H9 (cell line): ENCODE data around the gene ATP6V1G2. TPM values are rescaled to one million over a fixed set of nuclear protein-coding genes. Genes with fewer than 3 reads are reported as not detected.

ENCODE experiments used
- DNase-seq: peaks from one replicate; pipeline ENCODE4 v3.0.0-alpha.2; 2017
- H2AFZ ChIP-seq: one replicate; pipeline ENCODE4 v1.6.1; 2013; ENCODE audit warnings: mild to moderate bottlenecking, low read length, control low read depth, moderate library complexity
- H2AK5ac ChIP-seq: 2 replicates; pipeline ENCODE4 v1.6.1; 2013; ENCODE audit warnings: low read length, control low read depth, mixed read lengths; ENCODE audit not compliant: insufficient read length
- H2BK120ac ChIP-seq: one replicate; pipeline ENCODE4 v1.6.1; 2013; ENCODE audit warnings: low read depth, mild to moderate bottlenecking, low read length, control low read depth, inconsistent platforms; ENCODE audit not compliant: poor library complexity, severe bottlenecking
- H2BK12ac ChIP-seq: 2 replicates; pipeline ENCODE4 v1.6.1; 2013; ENCODE audit warnings: low read length, control low read depth, mixed read lengths, low read depth; ENCODE audit not compliant: insufficient read length
- H2BK15ac ChIP-seq: 2 replicates; pipeline ENCODE4 v1.6.1; 2013; ENCODE audit warnings: low read depth, low read length, control low read depth
- H2BK20ac ChIP-seq: one replicate; pipeline ENCODE4 v1.6.1; 2013; ENCODE audit warnings: low read depth, mild to moderate bottlenecking, low read length, control low read depth, inconsistent platforms; ENCODE audit not compliant: poor library complexity, severe bottlenecking
- H2BK5ac ChIP-seq: 2 replicates; pipeline ENCODE4 v1.6.1; 2013; ENCODE audit warnings: low read length, control low read depth, mixed read lengths; ENCODE audit not compliant: insufficient read length
- H3K14ac ChIP-seq: 2 replicates; pipeline ENCODE4 v1.6.1; 2013; ENCODE audit warnings: low read length, control low read depth; ENCODE audit not compliant: insufficient read depth
- H3K18ac ChIP-seq: 2 replicates; pipeline ENCODE4 v1.6.1; 2013; ENCODE audit warnings: low read depth, mild to moderate bottlenecking, mixed read lengths, low read length, control low read depth; ENCODE audit not compliant: insufficient read length
- H3K23ac ChIP-seq: 2 replicates; pipeline ENCODE4 v1.6.1; 2013; ENCODE audit warnings: low read length, control low read depth, mixed read lengths, low read depth; ENCODE audit not compliant: insufficient read length
- H3K23me2 ChIP-seq: 2 replicates; pipeline ENCODE4 v1.6.1; 2013; ENCODE audit warnings: low read depth, mild to moderate bottlenecking, mixed read lengths, low read length, control low read depth; ENCODE audit not compliant: insufficient read length, poor library complexity, severe bottlenecking
- H3K27ac ChIP-seq: 2 replicates; pipeline ENCODE4 v1.5.1; 2013; ENCODE audit warnings: low read length, control low read depth, mixed read lengths, low read depth; ENCODE audit not compliant: insufficient read length
- H3K27me3 ChIP-seq: 2 replicates; pipeline ENCODE4 v1.6.1; 2013; ENCODE audit warnings: low read length, control low read depth, inconsistent platforms; ENCODE audit not compliant: insufficient read depth
- H3K4ac ChIP-seq: 2 replicates; pipeline ENCODE4 v1.6.1; 2013; ENCODE audit warnings: low read depth, mild to moderate bottlenecking, control low read depth, inconsistent platforms, low read length, moderate library complexity
- H3K4me1 ChIP-seq: 2 replicates; pipeline ENCODE4 v1.6.1; 2013; ENCODE audit warnings: low read length, control low read depth, inconsistent platforms; ENCODE audit not compliant: insufficient read depth
- H3K4me2 ChIP-seq: 2 replicates; pipeline ENCODE4 v1.6.1; 2013; ENCODE audit warnings: low read length, control low read depth, mixed read lengths; ENCODE audit not compliant: insufficient read length, insufficient read depth
- H3K56ac ChIP-seq: 2 replicates; pipeline ENCODE4 v1.6.1; 2013; ENCODE audit warnings: low read depth, mild to moderate bottlenecking, mixed read lengths, low read length, control low read depth; ENCODE audit not compliant: insufficient read length
- H3K79me1 ChIP-seq: 2 replicates; pipeline ENCODE4 v1.6.1; 2013; ENCODE audit warnings: low read depth, mild to moderate bottlenecking, moderate library complexity, low read length, control low read depth, inconsistent platforms; ENCODE audit not compliant: insufficient read depth, poor library complexity, severe bottlenecking
- H3K79me2 ChIP-seq: 2 replicates; pipeline ENCODE4 v1.6.1; 2013; ENCODE audit warnings: low read length, control low read depth, inconsistent platforms; ENCODE audit not compliant: insufficient read depth
- H3K9ac ChIP-seq: 2 replicates; pipeline ENCODE4 v1.6.1; 2013; ENCODE audit warnings: low read length, control low read depth, mixed read lengths; ENCODE audit not compliant: insufficient read length; ENCODE audit errors: extremely low read depth
- H3K9me3 ChIP-seq: one replicate; pipeline ENCODE4 v1.6.1; 2013; ENCODE audit warnings: low read depth, low read length, inconsistent platforms; ENCODE audit not compliant: control insufficient read depth
- H3T11ph ChIP-seq: one replicate; pipeline ENCODE4 v1.6.1; 2013; ENCODE audit warnings: mild to moderate bottlenecking, low read length, control low read depth, inconsistent platforms
- H4K20me1 ChIP-seq: one replicate; pipeline ENCODE4 v1.6.1; 2013; ENCODE audit not compliant: control insufficient read depth, insufficient read length, insufficient read depth
- H4K5ac ChIP-seq: 2 replicates; pipeline ENCODE4 v1.6.1; 2013; ENCODE audit warnings: low read depth, mild to moderate bottlenecking, mixed read lengths, low read length, control low read depth; ENCODE audit not compliant: insufficient read length
- H4K8ac ChIP-seq: replicated peaks from 2 replicates; pipeline ENCODE4 v1.6.1; 2013; ENCODE audit warnings: low read length, control low read depth, mixed read lengths, low read depth; ENCODE audit not compliant: insufficient read length
- H4K91ac ChIP-seq: 2 replicates; pipeline ENCODE4 v1.6.1; 2013; ENCODE audit warnings: low read depth, mild to moderate bottlenecking, moderate library complexity, mixed read lengths, low read length, control low read depth; ENCODE audit not compliant: insufficient read length
- H3K27ac Mint-ChIP-seq, 3 experiments: 2 replicates in 2 of 3; 3 replicates in 1 of 3; pipeline ENCODE4 v1.8.0; 2020 to 2021; ENCODE audit warnings: mixed read lengths in 3 of 3, mild to moderate bottlenecking in 1 of 3, moderate library complexity in 1 of 3
- H3K27me3 Mint-ChIP-seq: 2 replicates; pipeline ENCODE4 v1.8.0; 2021; ENCODE audit warnings: low read depth, mild to moderate bottlenecking, moderate library complexity, mixed read lengths
- H3K36me3 Mint-ChIP-seq, 3 experiments: 2 replicates in 2 of 3; 3 replicates in 1 of 3; pipeline ENCODE4 v1.8.0; 2020 to 2021; ENCODE audit warnings: low read depth in 3 of 3, mixed read lengths in 3 of 3; ENCODE audit not compliant: insufficient read depth in 1 of 3
- H3K4me1 Mint-ChIP-seq, 2 experiments: 2 replicates each; pipeline ENCODE4 v1.8.0; 2020; ENCODE audit warnings: mixed read lengths in 2 of 2
- H3K4me3 Mint-ChIP-seq, 2 experiments: 2 replicates in 1 of 2; 3 replicates in 1 of 2; pipeline ENCODE4 v1.8.0; 2020 to 2021; ENCODE audit warnings: mild to moderate bottlenecking in 2 of 2, mixed read lengths in 2 of 2, moderate library complexity in 1 of 2
- H3K9me3 Mint-ChIP-seq, 2 experiments: 2 replicates in 1 of 2; 3 replicates in 1 of 2; pipeline ENCODE4 v1.8.0; 2020; ENCODE audit warnings: mild to moderate bottlenecking in 2 of 2, mixed read lengths in 2 of 2, moderate library complexity in 1 of 2
- WGBS: extraction: QIAGEN DNeasy Blood & Tissue Kit; methylation state at CpG from one replicate; pipeline ENCODE4 v1.1.7; 2013; ENCODE audit warnings: missing lambda C conversion rate, low lambda C conversion rate, mixed read lengths; ENCODE audit not compliant: insufficient read length; ENCODE audit errors: extremely low coverage; 5-methylcytosine and 5-hydroxymethylcytosine counted together
- total RNA-seq: library from RNA; stranded (reverse); gene quantifications from 2 replicates; pipeline ENCODE4 v1.2.1, GENCODE V29; 2021
- TF ChIP-seq, protein P1 (sequence below): fragments of 200-600 bp; sonication (generic); conservative IDR thresholded peaks from 3 replicates; pipeline ENCODE4 v1.8.0; 2021; ENCODE audit warnings: antibody characterized with exemption, mild to moderate bottlenecking

ATP6V1G2 gene
- total RNA-seq, 1 experiment from 2014 or later, result 3.8 TPM

DNA sequence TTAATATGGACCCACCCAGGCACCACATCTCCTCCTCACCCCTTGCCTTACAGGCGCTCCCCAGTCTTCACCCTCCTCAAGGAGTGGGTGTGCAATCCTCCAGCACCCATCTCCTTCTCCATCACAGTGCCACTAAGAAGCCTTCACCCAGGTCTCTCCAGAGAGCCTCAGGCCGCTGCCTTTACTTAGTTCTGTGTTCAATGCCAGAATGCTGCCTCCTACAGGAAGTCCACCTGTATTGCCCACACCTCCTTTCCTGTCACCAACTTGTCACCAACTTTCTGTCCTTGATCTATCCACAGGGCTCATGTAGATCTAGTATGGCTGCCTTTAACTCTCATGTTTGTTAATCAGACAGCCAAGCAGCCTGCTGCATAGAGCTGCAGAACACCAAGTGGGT, 39.1 kb upstream of the ATP6V1G2 start:
- Histone ChIP-seq H2AK5ac (no peak overlapping the region), H3K27me3 (no peaks in the 10 kb centered on the region), H3K23ac (no peak overlapping the region), H3T11ph (no peak overlapping the region), H2BK15ac (no peak overlapping the region), H3K18ac (no peak overlapping the region), H3K4me2 (no peak overlapping the region), H4K20me1 (no peaks in the 10 kb centered on the region), H2BK5ac (no peak overlapping the region), H3K23me2 (peaks cover 11% of the 10 kb centered on the region), H3K14ac (no peak overlapping the region), H3K56ac (no peak overlapping the region), H3K4ac (no peak overlapping the region), H3K9ac (no peak overlapping the region), H3K27ac (no peak overlapping the region), H4K5ac (no peak overlapping the region), H3K9me3 (no peaks in the 10 kb centered on the region), H4K8ac (no peak overlapping the region), H2BK120ac (no peak overlapping the region), H3K4me1 (peaks cover 2% of the 10 kb centered on the region; the same call in 1 of the 2 replicates), H3K79me2 (no peaks in the 10 kb centered on the region), H2AFZ (no peak overlapping the region), H2BK20ac (no peak overlapping the region), H3K79me1 (no peaks in the 10 kb centered on the region), H4K91ac (no peak overlapping the region), H2BK12ac (no peak overlapping the region)
- Mint-ChIP-seq H3K4me3 (no peak overlapping the region), H3K9me3 (no peaks in the 10 kb centered on the region; a peak in 1 of 5 replicates), H3K27me3 (peaks cover 24% of the 10 kb centered on the region), H3K36me3 (no peaks in the 10 kb centered on the region), H3K27ac (no peak overlapping the region), H3K4me1 (peaks cover 23 to 35% of the 10 kb centered on the region in 2 experiments)
- DNase-seq, result peak; percentile 66
- TF ChIP-seq, protein P1, sequence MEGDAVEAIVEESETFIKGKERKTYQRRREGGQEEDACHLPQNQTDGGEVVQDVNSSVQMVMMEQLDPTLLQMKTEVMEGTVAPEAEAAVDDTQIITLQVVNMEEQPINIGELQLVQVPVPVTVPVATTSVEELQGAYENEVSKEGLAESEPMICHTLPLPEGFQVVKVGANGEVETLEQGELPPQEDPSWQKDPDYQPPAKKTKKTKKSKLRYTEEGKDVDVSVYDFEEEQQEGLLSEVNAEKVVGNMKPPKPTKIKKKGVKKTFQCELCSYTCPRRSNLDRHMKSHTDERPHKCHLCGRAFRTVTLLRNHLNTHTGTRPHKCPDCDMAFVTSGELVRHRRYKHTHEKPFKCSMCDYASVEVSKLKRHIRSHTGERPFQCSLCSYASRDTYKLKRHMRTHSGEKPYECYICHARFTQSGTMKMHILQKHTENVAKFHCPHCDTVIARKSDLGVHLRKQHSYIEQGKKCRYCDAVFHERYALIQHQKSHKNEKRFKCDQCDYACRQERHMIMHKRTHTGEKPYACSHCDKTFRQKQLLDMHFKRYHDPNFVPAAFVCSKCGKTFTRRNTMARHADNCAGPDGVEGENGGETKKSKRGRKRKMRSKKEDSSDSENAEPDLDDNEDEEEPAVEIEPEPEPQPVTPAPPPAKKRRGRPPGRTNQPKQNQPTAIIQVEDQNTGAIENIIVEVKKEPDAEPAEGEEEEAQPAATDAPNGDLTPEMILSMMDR, result peak; percentile 77
- WGBS, result no CpG with 5 or more reads among the region's 2 CpGs
